Calu3 (cell line): ENCODE data around the gene TDRD12. TPM values are rescaled to one million over a fixed set of nuclear protein-coding genes. Genes with fewer than 3 reads are reported as not detected.
A peak's percentile ranks its signal among the peaks of the same experiment; 100 is the strongest.

Source experiments
- BruUV-seq: library from RNA; stranded (reverse); fragments of 400-500 nt; replicated peaks from 2 replicates; lab custom pipeline; 2021; lab: Mats Ljungman, UMichigan
- CTCF ChIA-PET: fragments of 300-600 bp; sonication (Branson Sonifier 250); formaldehyde crosslinking; loops from one replicate; lab custom pipeline; 2022; ENCODE audit warnings: antibody characterized with exemption; lab: Charles Lee
- DNase-seq: peaks from one replicate; pipeline ENCODE4 v3.0.0; 2022
- H3K27ac Mint-ChIP-seq: one replicate; pipeline ENCODE4 v1.8.0; 2022; ENCODE audit warnings: mixed read lengths; ENCODE audit not compliant: unreplicated experiment
- H3K27me3 Mint-ChIP-seq: one replicate; pipeline ENCODE4 v1.8.0; 2022; ENCODE audit warnings: mixed read lengths; ENCODE audit not compliant: unreplicated experiment
- H3K36me3 Mint-ChIP-seq: one replicate; pipeline ENCODE4 v1.8.0; 2022; ENCODE audit warnings: mild to moderate bottlenecking, moderate library complexity, mixed read lengths; ENCODE audit not compliant: insufficient read depth, unreplicated experiment
- H3K4me1 Mint-ChIP-seq: one replicate; pipeline ENCODE4 v1.8.0; 2022; ENCODE audit warnings: mild to moderate bottlenecking, low read depth, mixed read lengths; ENCODE audit not compliant: unreplicated experiment
- H3K4me3 Mint-ChIP-seq: one replicate; pipeline ENCODE4 v1.8.0; 2022; ENCODE audit warnings: mild to moderate bottlenecking, low read depth, moderate library complexity, mixed read lengths; ENCODE audit not compliant: unreplicated experiment
- H3K9me3 Mint-ChIP-seq: one replicate; pipeline ENCODE4 v1.8.0; 2022; ENCODE audit warnings: low read depth, mixed read lengths; ENCODE audit not compliant: unreplicated experiment
- CTCF ChIP-seq: fragments of 200-600 bp; IDR thresholded peaks from one replicate; pipeline ENCODE4 v1.8.0; 2022; ENCODE audit warnings: antibody characterized with exemption; ENCODE audit not compliant: unreplicated experiment
- intact Hi-C: fragments of 100-400 bp; cut with micrococcal nuclease; formaldehyde crosslinking; loops from one replicate; pipeline ENCODE4 v1.10.0; 2022; ENCODE audit not compliant: unreplicated experiment
- total RNA-seq: library from RNA; stranded (reverse); gene quantifications from 2 replicates; pipeline ENCODE4 v1.2.3, GENCODE V29; 2022

TDRD12 gene
- total RNA-seq, 1 experiment from 2014 or later: 0.33 TPM

DNA sequence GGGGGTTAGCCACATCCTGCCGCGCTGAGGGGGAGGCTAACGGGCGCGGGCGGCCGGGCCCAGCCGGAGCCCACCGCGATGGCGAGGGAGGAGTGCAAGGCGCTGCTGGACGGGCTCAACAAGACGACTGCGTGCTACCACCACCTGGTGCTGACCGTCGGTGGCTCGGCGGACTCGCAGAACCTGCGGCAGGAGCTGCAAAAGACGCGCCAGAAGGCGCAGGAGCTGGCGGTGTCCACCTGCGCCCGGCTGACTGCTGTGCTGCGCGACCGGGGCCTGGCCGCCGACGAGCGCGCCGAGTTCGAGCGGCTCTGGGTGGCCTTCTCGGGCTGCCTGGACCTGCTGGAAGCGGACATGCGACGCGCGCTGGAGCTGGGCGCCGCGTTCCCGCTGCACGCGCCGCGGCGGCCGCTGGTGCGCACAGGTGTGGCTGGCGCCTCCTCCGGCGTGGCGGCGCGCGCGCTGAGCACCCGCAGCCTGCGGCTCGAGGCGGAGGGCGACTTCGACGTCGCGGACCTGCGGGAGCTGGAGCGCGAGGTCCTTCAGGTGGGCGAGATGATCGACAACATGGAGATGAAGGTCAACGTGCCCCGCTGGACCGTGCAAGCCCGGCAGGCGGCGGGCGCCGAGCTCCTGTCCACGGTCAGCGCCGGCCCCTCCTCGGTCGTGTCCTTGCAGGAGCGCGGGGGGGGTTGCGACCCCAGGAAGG, 43.2 kb upstream of the TDRD12 start:
- intact Hi-C loops: no loop called here
- CTCF ChIA-PET: interaction anchor here (0.6 to 2.0 kb wide), 2 partner anchors 15 to 24 kb away, joined by 6 read pairs; partner anchors contain the start of gene NUDT19
- Mint-ChIP-seq H3K9me3 (no peaks in the 10 kb centered on the region), H3K27ac (no peak overlapping the region), H3K4me1 (peaks cover 19% of the 10 kb centered on the region), H3K36me3 (peaks cover 27% of the 10 kb centered on the region), H3K4me3 (peak overlapping the region; percentile 85), H3K27me3 (peaks cover 25% of the 10 kb centered on the region)
- DNase-seq: peak; percentile 47
- TF ChIP-seq CTCF: no peak
- no TSS peak for BruUV-seq

- Mint-ChIP-seq H3K4me1 (peaks cover 19% of the 10 kb centered on the region), H3K4me3 (peak overlapping the region; percentile 85), H3K27ac (no peak overlapping the region), H3K36me3 (peaks cover 27% of the 10 kb centered on the region), H3K27me3 (peaks cover 25% of the 10 kb centered on the region), H3K9me3 (no peaks in the 10 kb centered on the region)
- intact Hi-C loops: no loop called here
- TF ChIP-seq CTCF: no peak
- no TSS peak for BruUV-seq
- CTCF ChIA-PET: interaction anchor here (0.6 kb wide), 1 partner anchor 24 kb away, joined by 6 read pairs; no protein-coding TSS in a partner anchor
- DNase-seq: no peak
These were observed 42.6 kb upstream of the TDRD12 start for GRCh38 chr19:32676895-32677359.

- H3K27me3 Mint-ChIP-seq: peaks cover 25% of the 10 kb centered on the region
- no peak for DNase-seq
- TF ChIP-seq CTCF: no peak
- no peak overlapping the region for H3K27ac Mint-ChIP-seq
- CTCF ChIA-PET: interaction anchor here (0.8 kb wide), 1 partner anchor 489 kb away, joined by 4 read pairs; no protein-coding TSS in a partner anchor
- H3K36me3 Mint-ChIP-seq: peaks cover 27% of the 10 kb centered on the region
- BruUV-seq: no TSS peak
- H3K4me3 Mint-ChIP-seq: no peak overlapping the region
- intact Hi-C loops: no loop called here
- H3K9me3 Mint-ChIP-seq: no peaks in the 10 kb centered on the region
- peaks cover 21% of the 10 kb centered on the region for H3K4me1 Mint-ChIP-seq
These were observed 41.9 kb upstream of the TDRD12 start for GRCh38 chr19:32677657-32678056.

DNA sequence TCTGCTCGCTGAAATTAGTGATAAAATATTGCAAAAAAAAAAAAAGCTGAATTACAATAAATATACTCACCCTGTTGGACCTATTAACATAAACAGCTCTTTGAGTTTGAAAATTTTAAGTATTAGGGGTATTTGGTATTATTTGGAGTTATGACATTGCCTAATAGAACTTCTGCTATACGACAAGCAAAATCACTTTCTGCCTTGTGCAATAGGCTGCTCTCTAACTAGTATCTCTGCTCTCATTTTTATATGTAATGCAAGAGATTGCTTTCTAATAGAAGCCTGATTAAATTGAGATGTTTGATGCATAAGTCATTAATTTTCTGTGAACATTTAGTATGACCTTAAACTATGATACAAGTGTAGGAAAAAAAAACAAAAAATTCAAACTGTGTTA, 38.6 kb upstream of the TDRD12 start:
- CTCF ChIA-PET: interaction anchor here (0.6 to 1.3 kb wide), 3 partner anchors 286 to 728 kb away, joined by 3 to 5 read pairs (median 4); no protein-coding TSS in a partner anchor
- Mint-ChIP-seq H3K27me3 (peaks cover 17% of the 10 kb centered on the region), H3K4me3 (no peak overlapping the region), H3K36me3 (peaks cover 3% of the 10 kb centered on the region), H3K4me1 (peaks cover 8% of the 10 kb centered on the region), H3K9me3 (no peaks in the 10 kb centered on the region), H3K27ac (no peak overlapping the region)
- BruUV-seq: no TSS peak
- TF ChIP-seq CTCF: no peak
- DNase-seq: no peak
- intact Hi-C loops: no loop called here
